ENCODE data around the gene CHAT. TPM values are rescaled to one million over a fixed set of nuclear protein-coding genes. Genes with fewer than 3 reads are reported as not detected.

Gene CHAT
- not detected in 2 replicates for total RNA-seq

GRCh38 chr10:49613882-49614241, at the start of gene CHAT:
Gene CHAT (plus strand): TSS chr10:49614037. CDS start chr10:49614190, 153 bp downstream.

GRCh38 chr10:49610114-49610457, 3.8 kb upstream of the CHAT start, which contains the start of gene SLC18A3:
Gene SLC18A3 (plus strand): TSS chr10:49610310. CDS start chr10:49610741, 431 bp downstream.

GRCh38 chr10:49679480-49679893, 65.7 kb downstream of the CHAT start, which contains the start of gene C10orf53:
Gene C10orf53 (plus strand): TSS chr10:49679651. CDS start chr10:49679698, 47 bp downstream.

Other genes starting within 250 kb of the CHAT start
- not detected in 2 replicates for gene DRGX, start 217.9 kb upstream of the CHAT start, total RNA-seq
- gene ERCC6, start 74.9 kb upstream of the CHAT start, total RNA-seq, result 13.5 and 14.4 TPM in 2 replicates
- not detected in 2 replicates for gene SLC18A3, start 3.7 kb upstream of the CHAT start, total RNA-seq
- not detected in 2 replicates for gene C10orf53, start 65.6 kb downstream of the CHAT start, total RNA-seq
- gene OGDHL, start 148.3 kb downstream of the CHAT start, total RNA-seq, result 0.17 and 0.29 TPM in 2 replicates